ENCODE results near the gene EGFL7. TPM values are rescaled to one million over a fixed set of nuclear protein-coding genes. Genes with fewer than 3 reads are reported as not detected.

Gene EGFL7
- total and polyA plus RNA-seq, 9 donors = 0.18 to 113 (median 43.4) TPM

DNA sequence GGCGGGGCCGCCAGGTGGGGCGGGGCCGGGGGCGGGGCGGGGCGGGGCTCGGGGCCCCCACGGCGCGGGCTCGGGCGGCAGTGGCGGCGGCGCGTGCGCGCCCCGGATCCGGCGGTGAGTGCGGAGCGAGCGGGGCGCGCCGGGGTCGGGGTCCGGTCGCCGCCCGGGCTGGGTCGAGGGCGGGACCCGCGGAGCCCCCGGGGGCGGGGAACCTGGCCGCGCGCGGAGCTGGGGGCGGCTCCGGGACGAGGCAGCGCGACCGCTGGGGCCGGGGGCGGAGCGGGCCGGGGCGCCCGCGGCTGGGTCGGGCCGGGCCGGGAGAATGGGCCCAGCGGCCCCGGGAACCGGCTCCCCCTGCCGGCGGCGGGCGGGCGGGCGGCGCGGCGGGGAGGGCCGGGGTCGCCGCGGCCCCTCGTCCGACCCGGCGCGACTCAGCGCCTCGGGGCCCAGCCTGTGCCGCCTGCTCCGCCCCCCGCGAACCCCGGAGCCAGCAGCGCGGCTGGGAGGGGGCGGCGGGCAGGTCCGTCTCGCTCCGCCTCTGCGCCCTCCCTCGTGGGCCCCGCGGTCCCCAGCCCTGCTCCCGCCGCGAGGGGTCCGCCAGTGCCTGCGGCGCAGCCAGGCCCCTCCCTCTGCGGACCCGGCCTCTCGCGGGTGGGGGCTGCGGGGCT is 3.1 kb downstream of the EGFL7 start:
- H3K27me3 ChIP-seq = peaks cover 3% of the 10 kb centered on the region
- H3K9me3 ChIP-seq = no peaks in the 10 kb centered on the region
- TF ChIP-seq EP300 (IDR thresholded peaks at IDR 0.05) (no peak), POLR2A (IDR thresholded peaks at IDR 0.05) (no peak)
- TF ChIP-seq, protein P1, sequence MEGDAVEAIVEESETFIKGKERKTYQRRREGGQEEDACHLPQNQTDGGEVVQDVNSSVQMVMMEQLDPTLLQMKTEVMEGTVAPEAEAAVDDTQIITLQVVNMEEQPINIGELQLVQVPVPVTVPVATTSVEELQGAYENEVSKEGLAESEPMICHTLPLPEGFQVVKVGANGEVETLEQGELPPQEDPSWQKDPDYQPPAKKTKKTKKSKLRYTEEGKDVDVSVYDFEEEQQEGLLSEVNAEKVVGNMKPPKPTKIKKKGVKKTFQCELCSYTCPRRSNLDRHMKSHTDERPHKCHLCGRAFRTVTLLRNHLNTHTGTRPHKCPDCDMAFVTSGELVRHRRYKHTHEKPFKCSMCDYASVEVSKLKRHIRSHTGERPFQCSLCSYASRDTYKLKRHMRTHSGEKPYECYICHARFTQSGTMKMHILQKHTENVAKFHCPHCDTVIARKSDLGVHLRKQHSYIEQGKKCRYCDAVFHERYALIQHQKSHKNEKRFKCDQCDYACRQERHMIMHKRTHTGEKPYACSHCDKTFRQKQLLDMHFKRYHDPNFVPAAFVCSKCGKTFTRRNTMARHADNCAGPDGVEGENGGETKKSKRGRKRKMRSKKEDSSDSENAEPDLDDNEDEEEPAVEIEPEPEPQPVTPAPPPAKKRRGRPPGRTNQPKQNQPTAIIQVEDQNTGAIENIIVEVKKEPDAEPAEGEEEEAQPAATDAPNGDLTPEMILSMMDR (IDR thresholded peaks at IDR 0.05) = no peak
- H3K4me1 ChIP-seq (ENCODE audit: insufficient read depth) = no peaks in the 10 kb centered on the region
- WGBS, 3 donors = 0 to 1% (median 1%) methylated on average over 4 to 108 of the region's 109 CpGs
- H3K27ac ChIP-seq = no peak overlapping the region
- H3K36me3 ChIP-seq = no peaks in the 10 kb centered on the region
- intact Hi-C loops (cut with DNase I) = no loop called here
- peak overlapping the region; percentile 19 for H3K4me3 ChIP-seq
- DNase-seq = no peak

DNA sequence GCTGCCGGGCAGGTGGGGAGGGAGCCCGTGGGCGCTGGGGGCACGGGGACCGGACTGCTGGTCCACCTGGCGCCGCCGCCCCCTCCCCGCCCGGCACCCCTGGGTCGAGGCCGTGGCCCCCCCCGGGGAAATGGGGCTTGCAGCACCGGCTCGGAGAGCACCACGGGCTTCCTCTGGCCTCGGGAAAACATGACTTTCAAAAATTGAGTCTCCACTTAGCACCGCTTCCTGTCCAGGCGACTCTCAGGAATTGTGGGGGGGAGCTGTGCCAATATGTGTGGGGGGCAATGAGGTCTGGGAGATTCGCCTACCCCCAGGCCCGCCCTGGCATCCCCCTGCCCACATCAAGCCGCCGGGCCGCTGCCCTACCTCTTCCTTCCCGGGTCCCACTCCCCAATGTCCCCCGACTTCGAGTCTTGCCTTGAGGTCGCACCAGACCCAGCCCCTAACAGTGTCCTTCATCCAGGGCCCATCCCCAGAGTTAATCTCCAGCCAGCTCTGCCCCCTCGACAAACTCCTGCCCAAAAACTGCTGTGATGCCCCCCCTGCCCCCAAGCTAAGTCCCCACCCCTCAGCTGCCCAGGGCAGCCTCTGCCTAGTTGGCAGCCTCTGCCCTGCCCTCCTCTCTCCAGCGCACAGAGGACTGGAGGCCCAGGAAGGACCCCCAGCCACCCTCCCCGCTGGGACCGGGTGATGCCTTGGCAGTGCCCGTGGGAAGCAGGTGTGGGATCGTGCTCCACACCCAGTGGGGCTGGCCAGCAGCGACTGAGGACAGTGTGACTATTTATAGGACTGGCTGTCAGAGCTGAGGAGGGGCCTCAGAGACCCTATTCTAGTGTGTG is 3.9 kb downstream of the EGFL7 start:
- H3K36me3 ChIP-seq = no peaks in the 10 kb centered on the region
- peak overlapping the region; percentile 4 for H3K4me3 ChIP-seq
- H3K4me1 ChIP-seq (ENCODE audit: insufficient read depth) = no peaks in the 10 kb centered on the region
- WGBS, 3 donors = 16 to 23% (median 23%) methylated on average over 28 to 35 of the region's 35 CpGs
- TF ChIP-seq POLR2A (IDR thresholded peaks at IDR 0.05) (no peak), EP300 (IDR thresholded peaks at IDR 0.05) (no peak)
- TF ChIP-seq, protein P1 (IDR thresholded peaks at IDR 0.05) = no peak
- no peak overlapping the region for H3K27ac ChIP-seq
- DNase-seq = no peak
- peaks cover 3% of the 10 kb centered on the region for H3K27me3 ChIP-seq
- intact Hi-C loops (cut with DNase I) = no loop called here
- no peaks in the 10 kb centered on the region for H3K9me3 ChIP-seq

DNA sequence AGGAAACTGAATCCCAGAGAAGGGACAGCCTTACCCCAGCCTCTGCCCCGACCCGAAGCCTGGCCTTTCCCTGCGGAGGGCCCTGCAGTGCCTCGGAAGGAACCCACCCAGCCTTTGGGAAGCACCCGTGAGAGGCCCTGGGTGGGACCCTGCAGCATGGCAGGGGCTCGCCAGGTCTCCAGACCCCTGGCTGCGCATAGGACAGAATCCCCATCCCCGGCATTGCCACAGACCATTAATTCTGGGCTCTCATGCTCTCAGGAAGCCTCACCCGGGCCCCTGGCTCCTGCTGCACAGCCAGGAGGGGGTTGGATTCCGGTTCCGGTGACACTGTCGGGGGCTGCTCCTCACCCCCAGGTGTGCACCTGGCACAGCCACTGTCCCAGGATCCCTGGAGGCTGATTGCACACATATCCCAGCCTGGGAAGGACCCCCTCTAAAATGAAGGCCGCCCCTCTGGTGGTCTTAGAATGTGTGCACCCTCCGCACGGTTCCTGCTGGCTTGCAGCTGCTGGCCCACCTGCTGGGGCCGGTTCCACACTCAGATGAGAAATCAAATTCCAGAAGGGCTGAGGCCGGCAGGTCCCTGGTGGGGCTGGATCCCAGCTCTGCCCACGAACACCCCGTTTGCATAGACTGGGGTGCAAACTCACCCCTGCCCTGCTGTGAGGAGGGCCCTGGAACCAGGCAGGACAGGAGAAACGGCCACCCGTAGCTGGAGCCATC is 4.7 kb downstream of the EGFL7 start:
- H3K27ac ChIP-seq = no peak overlapping the region
- intact Hi-C loops (cut with DNase I) = no loop called here
- no peaks in the 10 kb centered on the region for H3K4me1 ChIP-seq (ENCODE audit: insufficient read depth)
- TF ChIP-seq EP300 (IDR thresholded peaks at IDR 0.05) (no peak), POLR2A (IDR thresholded peaks at IDR 0.05) (no peak)
- TF ChIP-seq, protein P1 (IDR thresholded peaks at IDR 0.05) = no peak
- 59 to 72% (median 71%) methylated on average over 20 to 21 of the region's 21 CpGs for WGBS, 3 donors
- no peak overlapping the region for H3K4me3 ChIP-seq
- H3K27me3 ChIP-seq = peaks cover 3% of the 10 kb centered on the region
- H3K36me3 ChIP-seq = no peaks in the 10 kb centered on the region
- no peak for DNase-seq
- no peaks in the 10 kb centered on the region for H3K9me3 ChIP-seq

DNA sequence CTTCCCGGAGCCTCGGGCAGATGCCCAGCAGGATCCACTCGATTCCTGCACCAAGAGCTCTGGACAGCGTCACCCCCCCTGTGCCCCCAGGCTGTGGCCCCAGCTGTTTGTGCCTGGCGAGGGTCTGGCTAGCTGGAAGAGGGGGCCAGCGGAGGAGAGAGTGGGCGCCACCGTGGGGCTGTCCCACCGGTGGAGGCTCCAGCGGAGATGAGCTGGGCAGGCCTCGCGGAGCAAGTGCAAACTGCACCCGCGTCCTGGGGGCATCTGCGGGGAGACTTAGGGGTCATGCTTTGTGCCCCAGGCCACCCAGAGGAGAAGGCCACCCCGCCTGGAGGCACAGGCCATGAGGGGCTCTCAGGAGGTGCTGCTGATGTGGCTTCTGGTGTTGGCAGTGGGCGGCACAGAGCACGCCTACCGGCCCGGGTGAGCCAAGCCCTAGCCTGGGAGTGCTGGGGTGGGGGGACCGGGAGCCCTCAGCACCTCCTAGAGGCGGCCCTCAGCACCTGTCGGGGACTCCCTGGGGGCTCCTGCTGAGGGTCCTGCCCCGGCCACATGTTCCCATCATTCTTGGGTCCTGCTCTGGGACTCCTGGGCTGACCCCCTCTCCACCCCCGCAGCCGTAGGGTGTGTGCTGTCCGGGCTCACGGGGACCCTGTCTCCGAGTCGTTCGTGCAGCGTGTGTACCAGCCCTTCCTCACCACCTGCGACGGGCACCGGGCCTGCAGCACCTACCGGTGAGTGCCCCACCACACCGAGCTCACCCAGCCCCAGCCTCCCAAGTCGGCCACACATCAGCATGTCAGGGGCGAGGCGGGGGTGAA is 5.4 kb downstream of the EGFL7 start:
- WGBS, 3 donors = 67 to 73% (median 70%) methylated on average over 37 to 40 of the region's 40 CpGs
- H3K36me3 ChIP-seq = no peaks in the 10 kb centered on the region

More for the DNA sequence above, 5.4 kb downstream of the EGFL7 start:
- H3K4me1 ChIP-seq (ENCODE audit: insufficient read depth) = no peaks in the 10 kb centered on the region
- H3K4me3 ChIP-seq = no peak overlapping the region
- H3K9me3 ChIP-seq = no peaks in the 10 kb centered on the region
- intact Hi-C loops (cut with DNase I) = no loop called here
- H3K27me3 ChIP-seq = peaks cover 3% of the 10 kb centered on the region
- no peak for TF ChIP-seq POLR2A (IDR thresholded peaks at IDR 0.05)
- TF ChIP-seq, protein P1 (IDR thresholded peaks at IDR 0.05) = no peak
- no peak for TF ChIP-seq EP300 (IDR thresholded peaks at IDR 0.05)
- no peak for DNase-seq
- no peak overlapping the region for H3K27ac ChIP-seq

Data from ovary (tissue), 9 donors.